OCI-LY3 (cell line): ENCODE results near the gene GRK6.

Experiments used
- H2AFZ ChIP-seq: fragments of 200-600, 300-600 bp; shearing (Covaris generic); 2 replicates; pipeline ENCODE4 v1.6.0; 2014; ENCODE audit warnings: antibody characterized with exemption, low read depth, low read length
- H3K27ac ChIP-seq: fragments of 200-600, 300-600 bp; sonication (generic); 2 replicates; pipeline ENCODE4 v1.5.1; 2014; ENCODE audit warnings: mild to moderate bottlenecking, low read length, moderate library complexity, mixed read lengths
- H3K27me3 ChIP-seq: fragments of 200-600, 300-600 bp; sonication (generic); 2 replicates; pipeline ENCODE4 v1.6.1; 2014; ENCODE audit warnings: low read depth, low read length, mixed read lengths
- H3K36me3 ChIP-seq: fragments of 200-600, 300-600 bp; sonication (generic); replicated peaks from 2 replicates; pipeline ENCODE3; 2014; ENCODE audit warnings: low read depth, low read length, mixed read lengths
- H3K4me1 ChIP-seq: fragments of 300-600, 200-600 bp; sonication (generic); 2 replicates; pipeline ENCODE4 v1.6.1; 2014; ENCODE audit warnings: low read length, mixed read lengths
- H3K4me2 ChIP-seq: fragments of 200-600, 300-600 bp; sonication (generic); 2 replicates; pipeline ENCODE4 v1.6.1; 2014; ENCODE audit warnings: low read length, mixed read lengths
- H3K4me3 ChIP-seq: fragments of 300-600, 200-600 bp; sonication (generic); 2 replicates; pipeline ENCODE4 v1.5.1; 2014; ENCODE audit warnings: antibody characterized with exemption, mild to moderate bottlenecking, low read length, moderate library complexity
- H3K79me2 ChIP-seq: fragments of 300-600, 200-600 bp; shearing (Covaris generic); 2 replicates; pipeline ENCODE4 v1.6.1; 2014; ENCODE audit warnings: mild to moderate bottlenecking, low read length, mixed read lengths
- H3K9ac ChIP-seq: fragments of 300-600, 200-600 bp; shearing (Covaris generic); 2 replicates; pipeline ENCODE4 v1.6.0; 2014; ENCODE audit warnings: mild to moderate bottlenecking, low read length, moderate library complexity
- H3K9me3 ChIP-seq: fragments of 200-600, 300-600 bp; shearing (Covaris generic); 2 replicates; pipeline ENCODE4 v1.6.1; 2014; ENCODE audit warnings: low read length, mixed read lengths; ENCODE audit not compliant: insufficient read depth
- H4K20me1 ChIP-seq: fragments of 200-600, 300-600 bp; sonication (generic); 2 replicates; pipeline ENCODE4 v1.6.1; 2016; ENCODE audit warnings: low read length, mixed read lengths; ENCODE audit not compliant: insufficient read depth
- CTCF ChIP-seq: fragments of 200-600, 300-600 bp; sonication (generic); IDR thresholded peaks from 2 replicates; pipeline ENCODE4 v1.5.1; 2014; ENCODE audit warnings: antibody characterized with exemption, low read length, low read depth
- EZH2phosphoT487 ChIP-seq: fragments of 200-600 bp; shearing (Covaris generic); IDR thresholded peaks from 2 replicates; pipeline ENCODE4 v1.6.1; 2018; ENCODE audit warnings: antibody characterized with exemption, mixed run types, low read depth

GRK6 gene

GRCh38 chr5:177456976-177457851, 30.7 kb downstream of the GRK6 start:
- no peak overlapping the region for H2AFZ ChIP-seq
- TF ChIP-seq CTCF (no peak), EZH2phosphoT487 (no peak)
- H3K79me2 ChIP-seq = no peaks in the 10 kb centered on the region
- peaks cover 14% of the 10 kb centered on the region for H3K4me1 ChIP-seq
- H3K4me3 ChIP-seq = no peak overlapping the region
- no peak overlapping the region for H3K9ac ChIP-seq
- H3K36me3 ChIP-seq = no peaks in the 10 kb centered on the region
- H3K27me3 ChIP-seq = no peaks in the 10 kb centered on the region
- peaks cover 23% of the 10 kb centered on the region for H4K20me1 ChIP-seq
- no peak overlapping the region for H3K27ac ChIP-seq
- no peak overlapping the region for H3K4me2 ChIP-seq
- no peaks in the 10 kb centered on the region for H3K9me3 ChIP-seq

GRCh38 chr5:177457852-177458681, 31.6 kb downstream of the GRK6 start:
- Histone ChIP-seq H3K36me3 (no peaks in the 10 kb centered on the region), H3K4me3 (no peak overlapping the region), H4K20me1 (peaks cover 18% of the 10 kb centered on the region), H3K9me3 (no peaks in the 10 kb centered on the region), H3K27me3 (no peaks in the 10 kb centered on the region), H3K9ac (no peak overlapping the region), H3K79me2 (no peaks in the 10 kb centered on the region), H2AFZ (no peak overlapping the region), H3K4me1 (peaks cover 14% of the 10 kb centered on the region), H3K4me2 (no peak overlapping the region), H3K27ac (no peak overlapping the region)
- TF ChIP-seq CTCF (no peak), EZH2phosphoT487 (no peak)

- Histone ChIP-seq H3K4me1 (peaks cover 6% of the 10 kb centered on the region), H4K20me1 (peaks cover 10% of the 10 kb centered on the region), H3K9me3 (no peaks in the 10 kb centered on the region), H3K27ac (no peak overlapping the region), H3K4me2 (no peak overlapping the region), H3K4me3 (no peak overlapping the region), H3K79me2 (no peaks in the 10 kb centered on the region), H2AFZ (no peak overlapping the region), H3K27me3 (no peaks in the 10 kb centered on the region), H3K36me3 (peaks cover 4% of the 10 kb centered on the region), H3K9ac (no peak overlapping the region)
- no peak for TF ChIP-seq CTCF
- no peak for TF ChIP-seq EZH2phosphoT487
Measured at GRCh38 chr5:177458912-177459350, 32.5 kb downstream of the GRK6 start.

- H3K4me2 ChIP-seq = no peak overlapping the region
- no peak for TF ChIP-seq CTCF
- TF ChIP-seq EZH2phosphoT487 = no peak
- no peak overlapping the region for H3K4me3 ChIP-seq
- H3K27me3 ChIP-seq = no peaks in the 10 kb centered on the region
- no peak overlapping the region for H3K9ac ChIP-seq
- no peaks in the 10 kb centered on the region for H3K79me2 ChIP-seq
- no peaks in the 10 kb centered on the region for H3K9me3 ChIP-seq
- peaks cover 3% of the 10 kb centered on the region; the same call in 1 of the 2 replicates for H3K4me1 ChIP-seq
- no peak overlapping the region for H2AFZ ChIP-seq
- peaks cover 4% of the 10 kb centered on the region for H3K36me3 ChIP-seq
- peaks cover 10% of the 10 kb centered on the region for H4K20me1 ChIP-seq
- H3K27ac ChIP-seq = no peak overlapping the region
Measured at GRCh38 chr5:177459357-177459756, 32.9 kb downstream of the GRK6 start.
